Activated CD4-positive, CD25-positive, alpha-beta regulatory T cell (primary cell): Measurements from ENCODE around the gene ITLN1.
"Not testable (repeated sequence)": the region's sequence is repeated elsewhere in the genome, so short reads cannot be mapped to it uniquely, and the experiment has no call there.

Source experiments
- DNase-seq, 4 experiments: peaks; one replicate each; lab custom pipeline; 2025; lab: John Stamatoyannopoulos, UW

The ITLN1 gene

GRCh38 chr1:160885042-160885441 is at the start of gene ITLN1:
Gene ITLN1 (minus strand): TSS chr1:160885180. CDS start chr1:160884877, 303 bp downstream.
- DNase-seq: no peak

- not testable (repeated sequence) for DNase-seq
Measured at GRCh38 chr1:160933305-160933704, 48.3 kb upstream of the ITLN1 start.

- no peak for DNase-seq
Measured at GRCh38 chr1:160925652-160926244, 40.8 kb upstream of the ITLN1 start.

GRCh38 chr1:160924791-160925651 is 40.0 kb upstream of the ITLN1 start:
- no peak for DNase-seq

GRCh38 chr1:160916666-160917065 is 31.7 kb upstream of the ITLN1 start:
- no peak for DNase-seq

- DNase-seq: not testable (repeated sequence)
Measured at GRCh38 chr1:160913229-160913628, 28.2 kb upstream of the ITLN1 start.

- no peak for DNase-seq
Measured at GRCh38 chr1:160911925-160912324, 26.9 kb upstream of the ITLN1 start.

- DNase-seq: no peak
Measured at GRCh38 chr1:160911441-160911840, 26.5 kb upstream of the ITLN1 start.

GRCh38 chr1:160910170-160910750 is 25.3 kb upstream of the ITLN1 start:
- DNase-seq: no peak

GRCh38 chr1:160907976-160908375 is 23.0 kb upstream of the ITLN1 start:
- no peak for DNase-seq

GRCh38 chr1:160905617-160905989 is 20.6 kb upstream of the ITLN1 start:
- no peak for DNase-seq

- no peak for DNase-seq
Measured at GRCh38 chr1:160904783-160905616, 20.0 kb upstream of the ITLN1 start.

GRCh38 chr1:160902251-160902650 is 17.3 kb upstream of the ITLN1 start:
- not testable (repeated sequence) for DNase-seq

GRCh38 chr1:160901768-160902167 is 16.8 kb upstream of the ITLN1 start:
- no peak for DNase-seq

- DNase-seq: not testable (repeated sequence)
Measured at GRCh38 chr1:160900683-160901082, 15.7 kb upstream of the ITLN1 start.

- not testable (repeated sequence) for DNase-seq
Measured at GRCh38 chr1:160894368-160895135, 9.6 kb upstream of the ITLN1 start.

GRCh38 chr1:160891474-160891873 is 6.5 kb upstream of the ITLN1 start:
- no peak for DNase-seq

GRCh38 chr1:160888926-160889325 is 3.9 kb upstream of the ITLN1 start:
- DNase-seq: no peak

GRCh38 chr1:160887071-160887470 is 2.1 kb upstream of the ITLN1 start:
- no peak for DNase-seq

GRCh38 chr1:160884579-160884978 is 401 bp downstream of the ITLN1 start:
- DNase-seq: no peak
